Measurements from ENCODE around the gene KCND2.

DNA sequence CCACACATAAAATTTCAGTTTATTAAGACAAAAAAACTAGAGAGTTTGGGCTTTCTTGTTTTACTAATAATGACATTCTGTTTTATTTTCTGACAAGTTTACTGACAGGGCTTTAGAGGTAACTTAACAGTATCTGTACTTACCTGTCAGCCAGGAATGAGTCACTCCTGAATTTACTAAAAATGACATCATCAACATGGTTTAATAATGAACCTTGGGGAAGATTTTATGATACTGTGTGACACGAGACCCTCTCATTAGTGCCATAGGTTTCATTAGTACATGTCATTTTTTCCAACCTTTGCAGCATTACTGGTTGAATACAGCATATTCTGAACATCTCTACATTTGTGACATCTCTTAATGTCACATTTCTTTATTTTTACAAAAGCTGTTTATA lies 131.1 kb downstream of the KCND2 start:
- TF ChIP-seq, protein P1, sequence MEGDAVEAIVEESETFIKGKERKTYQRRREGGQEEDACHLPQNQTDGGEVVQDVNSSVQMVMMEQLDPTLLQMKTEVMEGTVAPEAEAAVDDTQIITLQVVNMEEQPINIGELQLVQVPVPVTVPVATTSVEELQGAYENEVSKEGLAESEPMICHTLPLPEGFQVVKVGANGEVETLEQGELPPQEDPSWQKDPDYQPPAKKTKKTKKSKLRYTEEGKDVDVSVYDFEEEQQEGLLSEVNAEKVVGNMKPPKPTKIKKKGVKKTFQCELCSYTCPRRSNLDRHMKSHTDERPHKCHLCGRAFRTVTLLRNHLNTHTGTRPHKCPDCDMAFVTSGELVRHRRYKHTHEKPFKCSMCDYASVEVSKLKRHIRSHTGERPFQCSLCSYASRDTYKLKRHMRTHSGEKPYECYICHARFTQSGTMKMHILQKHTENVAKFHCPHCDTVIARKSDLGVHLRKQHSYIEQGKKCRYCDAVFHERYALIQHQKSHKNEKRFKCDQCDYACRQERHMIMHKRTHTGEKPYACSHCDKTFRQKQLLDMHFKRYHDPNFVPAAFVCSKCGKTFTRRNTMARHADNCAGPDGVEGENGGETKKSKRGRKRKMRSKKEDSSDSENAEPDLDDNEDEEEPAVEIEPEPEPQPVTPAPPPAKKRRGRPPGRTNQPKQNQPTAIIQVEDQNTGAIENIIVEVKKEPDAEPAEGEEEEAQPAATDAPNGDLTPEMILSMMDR (IDR thresholded peaks at IDR 0.05; ENCODE audit: low read length) = no peak
- TF ChIP-seq EZH2 (IDR thresholded peaks at IDR 0.05; ENCODE audit: borderline replicate concordance, low read length) = no peak
